Nephron progenitor cell (in vitro differentiated cells): ENCODE measurements around the gene TTYH3.

Source experiments
- DNase-seq: peaks from one replicate; pipeline ENCODE4 v3.0.0; 2021
- H3K27ac Mint-ChIP-seq: 2 replicates; pipeline ENCODE4 v1.8.0; 2021; ENCODE audit warnings: mild to moderate bottlenecking, moderate library complexity, mixed read lengths
- H3K27me3 Mint-ChIP-seq: 2 replicates; pipeline ENCODE4 v1.8.0; 2021; ENCODE audit warnings: mild to moderate bottlenecking, low read depth, mixed read lengths; ENCODE audit not compliant: poor library complexity
- H3K36me3 Mint-ChIP-seq: 2 replicates; pipeline ENCODE4 v1.8.0; 2021; ENCODE audit warnings: low read depth, mixed read lengths
- H3K4me1 Mint-ChIP-seq: 2 replicates; pipeline ENCODE4 v1.8.0; 2021; ENCODE audit warnings: mixed read lengths
- H3K4me3 Mint-ChIP-seq: 2 replicates; pipeline ENCODE4 v1.8.0; 2021; ENCODE audit warnings: mild to moderate bottlenecking, moderate library complexity, mixed read lengths
- H3K9me3 Mint-ChIP-seq: 2 replicates; pipeline ENCODE4 v1.8.0; 2021; ENCODE audit warnings: mild to moderate bottlenecking, moderate library complexity, mixed read lengths
- TF ChIP-seq, protein P1 (sequence below): fragments of 200-600 bp; sonication (generic); IDR thresholded peaks from 2 replicates; pipeline ENCODE4 v1.5.0; 2021; ENCODE audit warnings: antibody characterized with exemption

TTYH3 gene

DNA sequence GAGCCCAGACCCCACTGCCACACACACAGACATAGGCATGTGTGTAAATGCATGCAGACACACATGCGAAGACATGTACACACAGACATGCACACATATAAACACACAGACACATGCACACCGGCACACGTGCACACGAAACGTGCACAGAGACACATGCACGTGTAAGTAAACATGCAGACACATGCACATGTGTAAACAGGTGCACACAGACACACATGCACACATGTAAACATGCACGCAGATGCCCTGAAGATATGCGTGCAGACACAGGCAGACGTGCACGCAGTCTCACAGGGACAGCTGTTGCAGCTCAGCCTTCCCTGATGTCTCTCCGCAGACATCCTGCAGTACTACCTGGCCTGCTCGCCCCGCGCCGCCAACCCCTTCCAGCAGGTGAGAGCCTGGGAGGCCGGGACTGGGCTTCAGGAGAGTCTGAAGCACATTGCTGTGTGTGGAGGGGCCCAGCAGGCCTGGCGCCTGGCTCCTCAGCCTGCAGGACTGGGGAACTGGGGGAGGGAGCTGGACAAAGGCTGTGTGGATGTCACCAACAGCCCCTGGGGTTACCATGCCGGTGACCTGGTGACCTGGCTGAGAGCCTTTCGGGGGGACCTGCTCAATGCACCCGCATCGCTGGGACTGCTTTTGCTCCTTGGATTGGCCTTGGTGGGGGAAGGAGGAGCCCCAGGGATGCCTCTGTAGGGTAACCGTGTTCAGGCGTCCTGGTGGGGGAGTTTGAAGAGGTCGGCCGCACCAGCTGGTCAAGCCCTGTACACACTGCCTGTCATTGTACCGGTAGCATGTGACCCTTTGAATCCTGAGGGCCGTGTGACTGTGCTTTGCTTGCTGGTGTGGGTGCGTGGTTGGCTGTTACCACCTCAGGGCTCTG is 20.3 kb downstream of the TTYH3 start:
- no peaks in the 10 kb centered on the region for H3K9me3 Mint-ChIP-seq
- no peak overlapping the region for H3K4me3 Mint-ChIP-seq
- TF ChIP-seq, protein P1, sequence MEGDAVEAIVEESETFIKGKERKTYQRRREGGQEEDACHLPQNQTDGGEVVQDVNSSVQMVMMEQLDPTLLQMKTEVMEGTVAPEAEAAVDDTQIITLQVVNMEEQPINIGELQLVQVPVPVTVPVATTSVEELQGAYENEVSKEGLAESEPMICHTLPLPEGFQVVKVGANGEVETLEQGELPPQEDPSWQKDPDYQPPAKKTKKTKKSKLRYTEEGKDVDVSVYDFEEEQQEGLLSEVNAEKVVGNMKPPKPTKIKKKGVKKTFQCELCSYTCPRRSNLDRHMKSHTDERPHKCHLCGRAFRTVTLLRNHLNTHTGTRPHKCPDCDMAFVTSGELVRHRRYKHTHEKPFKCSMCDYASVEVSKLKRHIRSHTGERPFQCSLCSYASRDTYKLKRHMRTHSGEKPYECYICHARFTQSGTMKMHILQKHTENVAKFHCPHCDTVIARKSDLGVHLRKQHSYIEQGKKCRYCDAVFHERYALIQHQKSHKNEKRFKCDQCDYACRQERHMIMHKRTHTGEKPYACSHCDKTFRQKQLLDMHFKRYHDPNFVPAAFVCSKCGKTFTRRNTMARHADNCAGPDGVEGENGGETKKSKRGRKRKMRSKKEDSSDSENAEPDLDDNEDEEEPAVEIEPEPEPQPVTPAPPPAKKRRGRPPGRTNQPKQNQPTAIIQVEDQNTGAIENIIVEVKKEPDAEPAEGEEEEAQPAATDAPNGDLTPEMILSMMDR, result no peak
- no peaks in the 10 kb centered on the region for H3K4me1 Mint-ChIP-seq
- peaks cover 8% of the 10 kb centered on the region for H3K36me3 Mint-ChIP-seq
- no peak for DNase-seq
- H3K27ac Mint-ChIP-seq, result no peak overlapping the region
- H3K27me3 Mint-ChIP-seq, result no peaks in the 10 kb centered on the region

DNA sequence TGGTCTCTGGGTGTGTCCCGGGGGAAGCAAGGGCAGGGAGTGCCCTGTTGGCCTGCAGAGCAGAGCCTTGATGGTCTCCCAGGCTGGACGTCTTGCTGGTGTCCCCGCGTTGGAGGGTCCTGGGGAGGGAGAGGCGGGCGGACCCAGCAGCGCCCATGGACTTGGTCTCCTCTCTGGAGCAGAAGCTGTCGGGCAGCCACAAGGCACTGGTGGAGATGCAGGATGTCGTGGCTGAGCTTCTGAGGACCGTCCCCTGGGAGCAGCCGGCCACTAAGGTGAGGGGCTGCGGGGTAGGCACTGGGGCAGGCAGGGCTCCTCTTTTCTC is 20.9 kb downstream of the TTYH3 start:
- Mint-ChIP-seq H3K4me1 (no peaks in the 10 kb centered on the region), H3K27me3 (no peaks in the 10 kb centered on the region), H3K4me3 (no peak overlapping the region), H3K9me3 (no peaks in the 10 kb centered on the region), H3K36me3 (peaks cover 12% of the 10 kb centered on the region), H3K27ac (no peak overlapping the region)
- TF ChIP-seq, protein P1, result no peak
- no peak for DNase-seq

DNA sequence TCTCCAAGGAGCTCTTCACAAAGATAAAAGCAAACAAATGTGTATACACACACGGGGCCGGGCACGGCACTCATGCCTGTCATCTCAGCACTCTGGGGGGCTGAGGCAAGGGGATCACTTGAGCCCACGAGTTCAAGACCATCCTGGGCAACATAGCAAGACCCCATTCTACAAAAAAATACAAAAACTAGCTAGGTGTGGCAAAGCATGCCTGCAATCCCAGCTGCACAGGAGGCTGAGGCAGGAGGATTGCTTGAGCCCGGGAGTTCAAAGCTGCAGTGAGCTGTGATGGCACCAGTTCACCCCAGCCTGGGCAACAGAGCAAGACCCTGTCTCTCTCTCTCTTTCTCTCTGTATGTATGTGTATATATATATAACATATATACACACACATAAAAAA is 22.3 kb downstream of the TTYH3 start:
- no peak overlapping the region for H3K27ac Mint-ChIP-seq
- H3K36me3 Mint-ChIP-seq, result peaks cover 12% of the 10 kb centered on the region
- no peak overlapping the region for H3K4me3 Mint-ChIP-seq
- H3K4me1 Mint-ChIP-seq, result no peaks in the 10 kb centered on the region
- DNase-seq, result no peak
- TF ChIP-seq, protein P1, result no peak
- no peaks in the 10 kb centered on the region for H3K9me3 Mint-ChIP-seq
- H3K27me3 Mint-ChIP-seq, result no peaks in the 10 kb centered on the region

DNA sequence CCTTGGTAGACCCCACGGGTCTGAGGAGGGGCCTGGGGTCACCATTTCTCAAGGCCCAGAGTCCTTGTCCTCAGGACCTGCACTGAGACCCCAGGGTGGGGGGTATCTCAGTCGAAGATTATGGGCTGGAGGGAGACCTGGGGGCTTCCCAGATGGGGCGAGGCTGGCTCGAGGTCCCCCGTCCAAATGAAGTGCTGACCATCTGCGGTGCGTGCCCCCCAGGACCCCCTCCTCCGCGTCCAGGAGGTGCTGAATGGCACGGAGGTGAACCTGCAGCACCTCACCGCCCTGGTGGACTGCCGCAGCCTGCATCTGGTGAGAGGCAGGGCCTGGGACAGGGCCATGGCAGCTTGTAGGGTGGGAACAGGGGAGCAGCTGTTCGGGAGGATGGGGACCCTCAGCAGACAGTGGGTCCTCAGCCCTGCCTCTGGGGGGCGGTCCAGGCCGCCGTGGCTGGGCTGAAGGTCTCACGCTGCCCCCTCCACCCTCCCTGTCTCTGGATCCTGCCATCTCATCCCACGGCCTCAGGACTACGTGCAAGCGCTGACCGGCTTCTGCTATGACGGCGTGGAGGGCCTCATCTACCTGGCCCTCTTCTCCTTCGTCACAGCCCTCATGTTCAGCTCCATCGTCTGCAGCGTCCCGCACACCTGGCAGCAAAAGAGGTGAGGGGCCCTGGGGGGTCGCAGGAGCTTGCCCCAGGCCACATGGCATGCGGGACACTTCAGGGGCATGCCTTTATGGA is 24.3 kb downstream of the TTYH3 start:
- no peak for DNase-seq
- Mint-ChIP-seq H3K9me3 (no peaks in the 10 kb centered on the region), H3K36me3 (peaks cover 12% of the 10 kb centered on the region), H3K4me3 (no peak overlapping the region), H3K27me3 (no peaks in the 10 kb centered on the region), H3K27ac (no peak overlapping the region), H3K4me1 (no peaks in the 10 kb centered on the region)
- TF ChIP-seq, protein P1, result no peak

DNA sequence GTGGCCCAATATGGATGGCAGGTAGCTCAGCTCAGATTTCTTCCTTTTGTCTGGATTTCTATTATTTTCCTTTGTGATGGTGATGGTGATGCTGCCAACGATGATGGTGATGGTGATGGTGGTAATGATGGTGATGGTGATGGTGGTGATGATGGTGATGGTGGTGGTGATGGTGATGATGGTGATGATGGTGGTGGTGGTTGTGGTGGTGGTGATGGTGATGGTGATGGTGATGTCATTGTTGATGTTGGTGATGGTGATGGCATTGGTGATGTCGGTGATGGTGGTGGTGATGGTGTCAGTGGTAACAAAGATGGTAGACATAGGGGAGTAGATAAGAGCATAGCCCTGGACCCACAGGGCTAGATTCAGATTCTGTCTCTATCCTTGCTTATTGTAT is 25.4 kb downstream of the TTYH3 start:
- H3K27ac Mint-ChIP-seq, result peak overlapping the region; percentile 77

More for the DNA sequence above, 25.4 kb downstream of the TTYH3 start:
- TF ChIP-seq, protein P1, result no peak
- no peak for DNase-seq
- Mint-ChIP-seq H3K4me3 (no peak overlapping the region), H3K36me3 (peaks cover 12% of the 10 kb centered on the region), H3K27me3 (no peaks in the 10 kb centered on the region), H3K4me1 (no peaks in the 10 kb centered on the region), H3K9me3 (no peaks in the 10 kb centered on the region)
